Fibroblast of the aortic adventitia (primary cell): ENCODE data around the gene REPIN1. TPM values are rescaled to one million over a fixed set of nuclear protein-coding genes. Genes with fewer than 3 reads are reported as not detected.
A peak's percentile ranks its signal among the peaks of the same experiment; 100 is the strongest.

ENCODE experiments used
- DNase-seq: peaks from one replicate; pipeline ENCODE4 v3.0.0-alpha.2; 2010; ENCODE audit warnings: low read depth
- H3K4me3 ChIP-seq: 2 replicates; pipeline ENCODE4 v1.5.1; 2011; ENCODE audit warnings: low read depth, mild to moderate bottlenecking, control low read depth, low read length, moderate library complexity
- total RNA-seq: library from RNA; depleted of rRNA; stranded (reverse); fragments of >200 nt; gene quantifications from 2 replicates; pipeline ENCODE4 v1.2.3, GENCODE V29; 2012; ENCODE audit warnings: low replicate concordance
- TF ChIP-seq, protein P1 (sequence below): IDR thresholded peaks from 2 replicates; pipeline ENCODE4 v1.5.1; 2011; ENCODE audit warnings: mild to moderate bottlenecking, low read length, control low read depth, inconsistent platforms; ENCODE audit not compliant: insufficient read depth

The REPIN1 gene
- total RNA-seq = 33.6 and 40.5 TPM in 2 replicates

DNA sequence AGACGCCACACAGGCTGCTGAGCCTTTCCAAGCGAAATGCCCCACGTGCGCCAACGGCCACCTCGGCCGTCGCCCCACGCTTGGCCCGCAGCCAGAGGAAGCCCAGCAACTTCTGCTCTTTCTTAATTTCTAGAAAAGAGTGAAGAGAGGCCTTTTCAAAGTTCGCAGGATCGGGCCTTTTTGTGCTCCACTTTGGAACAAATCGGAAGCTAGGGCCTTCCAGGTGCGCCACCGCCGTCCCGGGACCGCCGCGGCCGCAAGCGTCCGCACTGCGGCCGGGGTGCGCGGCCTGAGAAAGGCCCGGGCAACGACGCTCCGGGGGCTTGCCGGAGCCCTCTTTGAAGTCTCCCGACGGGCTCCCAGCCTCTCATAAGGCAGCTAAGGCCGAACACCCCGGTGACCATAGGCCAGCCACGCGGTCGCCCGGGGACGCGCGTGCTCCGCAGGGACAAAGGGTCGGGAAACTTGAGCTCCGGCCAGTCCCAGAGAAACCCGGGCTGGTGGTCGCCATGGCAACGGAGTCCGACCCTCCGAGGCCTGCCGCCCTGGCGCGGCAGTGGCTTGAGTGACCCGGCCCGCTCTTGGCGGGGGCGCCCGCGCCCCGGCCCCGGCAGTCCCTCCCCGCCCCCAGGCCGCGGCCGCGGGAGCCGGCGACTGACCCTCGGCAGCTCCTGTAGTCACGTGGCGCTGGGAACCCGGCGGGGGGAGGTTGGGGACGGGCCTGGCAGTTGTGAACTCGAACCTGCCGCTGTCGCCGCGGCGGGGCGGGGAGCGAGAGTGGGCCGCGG lies at the start of gene REPIN1:
Gene REPIN1, plus strand, starts transcription at position 727 of the 788 bp plus-strand sequence. CDS start 890 bp downstream, outside the sequence.
- TF ChIP-seq, protein P1, sequence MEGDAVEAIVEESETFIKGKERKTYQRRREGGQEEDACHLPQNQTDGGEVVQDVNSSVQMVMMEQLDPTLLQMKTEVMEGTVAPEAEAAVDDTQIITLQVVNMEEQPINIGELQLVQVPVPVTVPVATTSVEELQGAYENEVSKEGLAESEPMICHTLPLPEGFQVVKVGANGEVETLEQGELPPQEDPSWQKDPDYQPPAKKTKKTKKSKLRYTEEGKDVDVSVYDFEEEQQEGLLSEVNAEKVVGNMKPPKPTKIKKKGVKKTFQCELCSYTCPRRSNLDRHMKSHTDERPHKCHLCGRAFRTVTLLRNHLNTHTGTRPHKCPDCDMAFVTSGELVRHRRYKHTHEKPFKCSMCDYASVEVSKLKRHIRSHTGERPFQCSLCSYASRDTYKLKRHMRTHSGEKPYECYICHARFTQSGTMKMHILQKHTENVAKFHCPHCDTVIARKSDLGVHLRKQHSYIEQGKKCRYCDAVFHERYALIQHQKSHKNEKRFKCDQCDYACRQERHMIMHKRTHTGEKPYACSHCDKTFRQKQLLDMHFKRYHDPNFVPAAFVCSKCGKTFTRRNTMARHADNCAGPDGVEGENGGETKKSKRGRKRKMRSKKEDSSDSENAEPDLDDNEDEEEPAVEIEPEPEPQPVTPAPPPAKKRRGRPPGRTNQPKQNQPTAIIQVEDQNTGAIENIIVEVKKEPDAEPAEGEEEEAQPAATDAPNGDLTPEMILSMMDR = no peak
- DNase-seq = peak; percentile 73
- H3K4me3 ChIP-seq = peak within 1 kb of the TSS; percentile 95

DNA sequence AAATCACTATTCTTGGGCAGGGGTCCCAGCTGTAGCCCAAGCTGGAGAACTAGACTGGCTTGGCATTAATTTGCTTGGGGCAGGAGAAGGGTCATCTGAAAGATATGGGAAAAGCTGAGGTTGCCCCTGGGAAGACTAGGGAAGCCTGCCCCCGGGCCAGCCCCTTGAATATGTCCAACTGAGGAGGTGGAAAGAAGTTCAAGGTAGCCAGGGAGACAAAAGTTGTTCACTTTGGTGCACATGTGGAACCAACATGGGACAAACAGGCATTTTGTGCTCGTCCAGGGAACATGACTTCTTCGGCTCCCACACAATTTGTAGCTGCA lies 46.9 kb upstream of the REPIN1 start:
- TF ChIP-seq, protein P1 = no peak
- no peak overlapping the region for H3K4me3 ChIP-seq
- DNase-seq = no peak

DNA sequence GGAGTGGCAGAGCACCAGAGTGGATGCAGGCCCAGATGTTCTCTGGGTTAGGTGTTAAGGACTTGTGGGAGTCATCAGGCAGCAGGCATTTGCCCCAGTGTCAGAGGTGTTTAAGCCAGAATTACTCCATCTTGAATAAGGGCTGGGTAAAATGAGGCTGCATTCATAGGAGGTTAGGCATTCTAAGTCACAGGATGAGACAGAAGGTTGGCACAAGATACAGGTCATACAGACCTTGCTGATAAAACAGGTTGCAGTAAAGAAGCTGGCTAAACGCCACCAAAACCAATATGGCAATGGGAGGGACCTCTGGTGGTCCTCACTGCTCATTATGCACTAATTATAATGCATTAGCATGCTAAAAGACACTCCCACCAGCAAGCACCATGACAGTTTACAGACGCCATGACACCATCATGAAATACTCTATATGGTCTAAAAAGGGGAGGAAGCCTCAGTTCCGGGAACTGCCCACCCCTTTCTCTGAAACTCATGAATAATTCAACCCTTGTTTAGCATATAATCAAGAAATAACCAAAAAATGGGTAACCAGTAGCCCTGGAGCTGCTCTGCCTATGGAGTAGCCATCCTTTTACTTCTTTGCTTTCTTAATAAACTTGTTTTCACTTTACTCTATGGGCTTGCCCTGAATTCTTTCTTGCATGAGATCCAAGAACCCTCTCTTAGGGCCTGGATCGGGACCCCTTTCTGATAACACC lies 46.3 kb upstream of the REPIN1 start:
- TF ChIP-seq, protein P1 = no peak
- DNase-seq = no peak
- no peak overlapping the region for H3K4me3 ChIP-seq

DNA sequence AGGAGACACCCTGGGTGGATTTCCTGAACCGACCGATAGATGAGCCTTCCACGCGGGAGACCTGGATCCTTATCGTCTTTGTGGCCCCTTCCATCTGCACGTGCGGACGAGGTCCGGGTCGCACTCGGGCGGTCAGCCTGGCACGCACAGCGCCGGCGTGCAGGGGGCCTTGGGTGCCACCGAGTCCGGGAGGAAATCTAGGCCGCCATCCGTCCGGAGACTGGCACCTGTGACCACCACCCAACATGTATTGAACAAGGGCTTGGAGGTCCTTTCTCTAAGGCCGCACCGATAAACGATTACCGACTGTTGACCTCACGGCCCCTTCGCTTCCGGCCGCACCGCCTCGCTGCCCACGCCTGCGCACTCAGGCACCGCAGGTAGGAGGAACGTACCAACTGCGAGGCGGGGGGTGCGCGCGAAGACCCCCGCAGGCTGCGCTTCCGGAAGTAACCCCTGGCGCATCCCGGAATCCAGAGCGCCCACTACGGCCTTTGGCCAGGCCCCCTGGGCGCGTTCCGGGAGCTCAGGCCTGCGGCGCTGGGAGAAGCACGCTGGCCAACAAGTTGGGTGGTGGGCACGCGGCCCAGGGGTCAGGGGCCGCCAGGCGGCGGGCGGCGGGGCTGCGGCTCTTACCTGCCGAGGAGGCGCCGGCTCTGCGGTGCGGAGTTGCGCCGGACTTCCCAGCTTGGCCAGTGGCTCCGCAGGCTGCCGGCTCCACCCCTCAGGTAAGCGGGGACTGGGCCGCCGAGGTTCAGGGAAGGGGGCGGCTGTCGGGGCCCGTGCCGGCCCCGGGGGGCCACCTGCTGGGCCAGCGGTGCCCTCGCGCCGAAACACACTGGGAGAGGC lies 45.6 kb upstream of the REPIN1 start, which contains the start of the genes ACTR3C and LRRC61:
Gene ACTR3C, minus strand, starts transcription at position 713 of the 849 bp plus-strand sequence. CDS start 28,249 bp downstream, outside the sequence.
Gene LRRC61, plus strand, starts transcription at position 523 of the 849 bp plus-strand sequence. CDS start 13,507 bp downstream, outside the sequence.
- DNase-seq = no peak
- H3K4me3 ChIP-seq = no peak within 1 kb of the TSS
- TF ChIP-seq, protein P1 = no peak

DNA sequence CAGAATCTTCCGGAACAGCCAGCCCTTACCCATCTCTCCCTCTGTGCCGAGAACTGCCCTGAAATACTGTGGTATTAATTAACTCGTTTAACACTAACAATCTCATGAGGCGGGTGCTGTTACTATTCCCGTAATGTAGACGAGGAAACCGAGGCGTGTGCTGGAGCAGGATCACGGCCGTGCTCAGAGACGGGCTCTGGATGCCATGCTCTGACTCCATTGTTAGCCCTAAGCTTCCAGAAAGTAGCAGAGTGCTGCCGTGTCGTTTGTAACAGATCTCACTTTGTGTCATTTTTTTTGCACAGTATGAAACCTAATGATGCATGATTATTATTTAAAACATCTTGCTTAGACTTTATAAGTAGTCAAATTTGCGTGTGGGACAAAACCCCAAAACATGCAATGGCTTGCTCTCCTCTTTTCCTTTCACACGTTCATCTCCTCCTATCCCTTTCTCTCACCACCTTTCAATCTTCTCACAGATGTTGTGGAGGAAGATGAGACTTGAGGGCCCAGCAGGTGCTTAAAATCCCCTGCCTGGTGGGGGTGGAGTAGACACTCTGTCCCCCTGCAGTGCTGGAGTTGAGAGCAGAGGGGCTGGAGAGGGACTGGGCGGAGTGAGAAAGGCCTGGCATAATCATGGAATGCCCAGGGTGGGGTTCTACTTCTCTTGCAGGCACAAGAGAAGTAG lies 44.8 kb upstream of the REPIN1 start:
- H3K4me3 ChIP-seq = no peak overlapping the region
- TF ChIP-seq, protein P1 = no peak
- DNase-seq = no peak
